Measurements from ENCODE around the gene TMEM9.

Gene TMEM9

DNA sequence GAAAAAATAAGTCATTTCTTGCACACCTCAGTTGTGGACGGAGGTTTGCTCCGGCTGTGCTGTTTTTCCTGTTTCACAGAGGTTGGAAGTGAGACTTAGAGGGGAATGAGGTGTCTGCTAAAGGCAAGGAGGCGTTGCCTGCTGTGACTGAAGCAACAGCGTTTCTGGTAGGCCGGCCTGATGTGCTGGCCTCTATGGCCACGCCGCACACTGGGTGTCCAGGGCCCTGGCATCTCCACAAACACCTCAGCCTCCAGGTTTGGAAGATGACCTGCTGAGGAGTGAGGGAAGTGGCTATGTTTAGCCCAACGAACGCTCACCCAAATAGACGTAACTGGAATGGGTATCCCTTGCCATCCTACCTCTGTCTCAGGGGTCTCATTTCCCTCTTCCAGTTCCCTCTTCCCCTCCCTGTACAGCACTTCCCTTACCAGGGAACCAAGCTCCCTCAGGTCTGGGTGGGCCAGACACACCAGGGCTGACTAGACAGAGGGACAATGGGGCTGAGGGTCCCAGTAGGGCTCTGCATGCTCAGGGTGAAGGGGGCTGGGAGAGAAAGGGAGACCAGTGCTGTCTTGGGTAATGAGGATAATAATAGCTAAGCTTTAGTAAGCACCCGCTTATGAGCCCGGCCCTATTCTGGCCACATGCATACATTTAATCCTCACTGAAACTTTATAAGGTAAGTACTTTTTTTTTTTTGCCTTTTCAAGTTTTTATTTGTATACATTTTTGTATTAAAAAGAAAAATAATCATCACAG is 53.9 kb downstream of the TMEM9 start:
- no peak for DNase-seq

DNA sequence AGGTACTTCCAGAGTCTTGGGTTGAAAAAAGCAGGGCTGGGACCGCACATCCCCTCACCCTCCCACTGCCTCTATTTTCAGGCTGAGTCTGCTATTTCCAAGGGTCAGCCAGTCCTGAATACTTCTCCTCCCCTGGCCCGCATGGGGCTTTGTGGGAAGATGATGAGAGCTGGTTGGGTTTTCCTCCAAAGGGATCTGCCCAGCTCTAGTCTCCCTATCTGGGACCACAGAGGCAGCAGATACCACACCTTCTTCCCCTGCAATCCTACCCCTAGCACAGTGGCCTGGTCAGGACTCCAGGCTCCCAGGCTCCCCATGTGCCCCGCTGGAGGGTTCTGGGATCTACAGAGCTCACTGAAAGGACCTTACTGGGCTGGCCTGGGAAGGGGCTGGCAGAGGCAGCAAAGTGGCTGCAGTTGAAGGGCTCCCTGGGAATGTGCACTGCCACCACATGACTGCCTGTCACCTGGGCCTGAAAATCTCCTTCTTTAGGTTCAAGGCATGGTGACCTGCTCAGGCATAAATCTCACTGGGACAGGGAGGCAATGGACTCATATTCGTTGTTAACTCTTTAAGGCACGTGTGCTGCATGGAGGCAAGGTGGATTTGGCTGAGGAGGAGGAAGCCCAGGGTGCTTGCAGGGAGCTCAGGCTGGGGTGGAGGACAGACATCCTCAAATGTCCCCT is 55.1 kb downstream of the TMEM9 start:
- DNase-seq: no peak

DNA sequence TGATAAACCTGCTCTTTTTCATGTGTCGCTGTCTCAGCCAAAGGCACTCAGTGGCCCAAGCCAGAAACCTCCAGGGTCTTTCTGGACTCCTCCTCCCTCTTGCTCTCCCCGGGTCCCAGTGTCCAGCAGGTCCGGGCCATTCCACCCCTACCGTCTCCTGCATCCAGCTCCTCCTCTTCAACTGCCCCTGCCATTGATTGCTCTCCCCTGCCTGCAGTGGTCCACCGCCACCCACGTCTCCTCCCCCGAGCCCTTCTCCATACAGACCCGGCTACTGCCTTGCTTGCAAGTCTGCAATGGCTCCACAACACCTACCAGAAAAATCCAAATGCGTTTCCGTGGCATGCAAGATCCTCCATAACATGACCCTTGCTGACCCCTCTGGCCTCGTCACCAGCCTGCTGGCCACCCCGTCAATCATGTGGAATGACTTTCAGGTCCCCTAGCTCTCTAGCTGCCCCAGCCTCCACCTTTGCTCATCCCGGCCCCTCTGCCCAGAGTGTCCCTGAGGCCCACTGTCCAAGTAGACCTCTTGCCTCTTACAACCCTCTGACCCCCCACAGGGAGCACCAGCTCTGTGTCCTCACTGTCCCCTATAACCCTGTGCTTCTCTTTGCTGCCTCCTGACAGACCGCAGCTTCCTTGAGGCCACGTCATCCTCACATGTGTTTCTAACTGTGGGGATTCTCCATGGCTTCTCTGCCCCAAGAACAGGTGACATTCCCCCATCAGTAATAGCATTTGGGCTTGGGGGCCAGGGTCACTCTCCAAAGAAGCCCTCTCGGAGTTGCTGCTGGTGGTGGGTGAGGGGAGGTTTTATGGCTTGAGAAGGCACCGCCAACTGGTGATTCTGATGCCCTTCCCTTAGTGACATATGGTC is 57.1 kb downstream of the TMEM9 start:
- DNase-seq: no peak

DNA sequence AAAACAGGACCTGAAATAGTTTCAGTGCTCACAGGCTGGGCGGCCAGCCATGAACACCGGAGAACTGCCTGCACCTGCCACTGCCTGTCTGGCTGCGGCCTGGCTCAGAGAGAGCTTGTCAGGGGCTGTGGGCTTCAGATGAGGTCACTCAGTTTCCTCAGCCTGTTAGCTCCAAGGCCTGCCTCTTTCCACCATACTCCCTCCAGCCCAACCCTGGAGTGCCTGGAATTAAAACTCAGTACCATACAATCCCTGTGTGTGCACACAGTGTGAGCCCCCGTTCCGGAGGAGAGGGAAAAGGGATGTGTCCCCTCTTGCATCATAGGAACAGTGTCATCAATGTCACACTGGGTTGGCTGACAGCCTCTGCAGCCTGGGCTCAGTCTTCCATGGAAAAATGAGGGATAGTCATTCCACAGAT is 58.2 kb downstream of the TMEM9 start:
- no peak for DNase-seq

DNA sequence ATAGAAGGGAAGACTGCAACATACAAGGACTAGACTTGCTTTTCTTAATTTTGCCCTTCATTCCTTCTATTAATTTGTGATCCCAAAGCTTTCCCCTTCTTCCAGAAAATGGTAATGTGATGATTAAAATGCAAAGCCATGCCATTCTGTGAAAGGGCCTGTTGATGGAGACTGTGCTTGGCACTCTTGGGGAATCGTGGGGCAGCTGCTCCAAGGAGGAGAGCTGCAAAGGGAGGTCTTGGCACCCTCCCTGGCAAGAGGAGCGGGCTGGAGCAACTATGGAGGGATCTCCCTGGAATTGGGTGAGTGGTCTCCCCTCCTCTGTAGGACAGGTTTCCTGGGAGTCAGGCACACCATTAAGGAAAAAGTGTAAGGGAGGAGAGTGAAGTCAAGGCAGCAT is 58.7 kb downstream of the TMEM9 start:
- DNase-seq: no peak

DNA sequence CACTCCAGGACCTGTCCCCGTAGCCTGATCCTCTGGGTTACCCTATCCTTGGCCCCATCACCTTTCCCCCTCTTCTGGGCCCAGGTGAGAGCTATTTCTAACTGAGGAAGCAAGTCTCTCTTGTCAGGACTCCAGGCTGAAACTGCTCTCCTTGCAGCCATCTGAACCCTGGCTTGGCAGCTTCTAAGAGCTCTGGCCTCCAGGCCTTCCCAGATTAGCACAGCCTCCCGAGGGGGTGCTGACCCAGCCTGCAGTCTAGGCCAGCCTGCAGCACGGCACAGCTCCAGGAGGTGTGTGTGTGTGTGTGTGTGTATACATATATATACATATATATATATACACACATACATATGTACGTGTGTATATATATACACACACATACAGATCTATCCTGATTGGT is 59.4 kb downstream of the TMEM9 start:
- no peak for DNase-seq

DNA sequence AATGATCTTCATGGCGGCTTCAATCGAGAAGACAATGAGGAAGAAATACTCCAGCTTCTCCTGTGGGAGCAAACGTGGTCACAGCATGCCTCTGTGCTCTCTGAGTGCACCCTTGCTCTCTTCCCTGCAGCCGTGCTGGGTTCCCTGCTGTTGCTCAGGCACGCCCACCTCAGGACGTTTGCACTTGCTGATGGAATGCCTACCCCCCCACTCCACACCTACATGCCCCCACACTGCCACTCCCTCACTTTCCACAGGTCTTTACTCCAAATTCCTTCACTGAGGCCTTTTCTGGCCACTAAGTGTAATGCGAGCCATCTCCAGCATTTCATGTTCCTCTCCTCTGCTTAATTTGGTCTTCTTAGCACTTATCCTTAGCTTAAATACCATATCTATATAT is 60.3 kb downstream of the TMEM9 start:
- DNase-seq: no peak

DNA sequence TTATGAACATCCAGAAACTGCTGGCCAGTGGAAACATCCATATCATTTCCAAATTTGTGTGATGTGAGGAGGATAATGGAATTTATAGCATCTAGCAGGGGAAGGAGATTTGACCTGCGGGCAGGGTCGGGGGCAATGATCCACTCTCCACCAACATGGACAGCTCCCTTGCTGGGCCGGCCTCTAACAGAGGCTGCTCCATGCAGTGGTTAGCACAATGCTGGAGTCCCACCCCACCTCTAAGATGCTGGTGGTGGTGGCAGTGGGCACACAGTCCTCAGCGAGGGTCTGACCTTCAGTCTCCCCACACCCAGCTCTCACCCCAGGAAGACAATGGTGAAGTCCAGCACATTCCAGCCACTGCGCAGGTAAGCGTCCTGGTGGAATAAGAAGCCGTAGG is 60.7 kb downstream of the TMEM9 start:
- DNase-seq: no peak

DNA sequence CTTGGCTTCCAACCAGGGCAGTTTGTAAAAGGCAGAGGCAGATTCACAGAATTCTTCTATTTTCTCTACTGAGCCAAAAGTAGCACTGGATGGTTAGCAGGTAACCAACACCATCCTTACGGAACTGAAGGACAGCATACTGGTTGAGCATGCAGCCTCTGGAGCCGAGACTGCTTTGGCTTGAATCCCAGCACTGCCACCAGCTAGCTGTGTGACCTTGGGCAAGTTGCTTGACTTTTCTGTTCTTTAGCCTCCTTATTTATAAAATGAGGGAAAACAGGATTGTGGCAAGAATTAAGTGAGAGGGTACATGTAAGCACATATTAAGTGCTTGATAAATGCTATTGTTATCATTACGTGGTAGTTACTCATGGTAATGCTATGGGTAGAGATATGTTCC is 61.5 kb downstream of the TMEM9 start:
- no peak for DNase-seq

DNA sequence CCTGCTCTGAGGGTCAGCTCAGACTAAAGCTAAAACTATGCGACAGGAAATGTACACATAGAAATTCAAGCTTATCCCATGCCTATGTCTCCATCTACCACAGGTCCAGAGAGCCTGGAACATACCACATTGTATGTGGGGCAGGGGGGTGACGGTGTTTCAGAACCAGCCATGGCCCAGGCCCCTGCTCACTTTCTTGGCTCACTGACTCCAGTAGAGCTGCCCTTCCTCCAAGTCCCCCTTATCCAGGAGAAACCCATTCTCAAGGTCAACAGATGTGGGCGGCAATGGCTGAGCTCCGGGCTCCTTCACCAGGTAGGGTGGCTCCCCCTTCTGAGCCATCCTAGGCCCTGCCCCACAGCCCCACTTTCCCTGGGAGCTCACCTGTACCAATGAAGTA is 63.0 kb downstream of the TMEM9 start:
- no peak for DNase-seq

DNA sequence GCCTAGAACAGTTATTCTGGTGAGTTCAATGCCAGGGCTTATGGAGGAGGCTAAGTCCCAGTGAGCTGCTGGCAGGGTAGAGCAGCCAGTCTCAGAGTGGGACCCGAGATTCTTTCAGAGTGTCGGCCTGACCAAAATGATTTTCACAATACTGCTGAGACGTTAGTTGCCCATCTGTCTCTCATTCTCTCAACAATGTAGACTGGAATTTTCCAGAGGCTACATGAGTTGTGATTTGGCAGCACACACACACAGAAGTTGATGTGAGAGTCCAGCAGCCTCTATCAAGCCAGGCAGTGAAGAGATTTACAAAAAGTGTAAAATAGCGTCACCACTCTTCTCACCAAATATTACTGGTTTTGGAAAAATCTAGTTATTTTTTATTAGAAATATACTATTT is 63.7 kb downstream of the TMEM9 start:
- no peak for DNase-seq

DNA sequence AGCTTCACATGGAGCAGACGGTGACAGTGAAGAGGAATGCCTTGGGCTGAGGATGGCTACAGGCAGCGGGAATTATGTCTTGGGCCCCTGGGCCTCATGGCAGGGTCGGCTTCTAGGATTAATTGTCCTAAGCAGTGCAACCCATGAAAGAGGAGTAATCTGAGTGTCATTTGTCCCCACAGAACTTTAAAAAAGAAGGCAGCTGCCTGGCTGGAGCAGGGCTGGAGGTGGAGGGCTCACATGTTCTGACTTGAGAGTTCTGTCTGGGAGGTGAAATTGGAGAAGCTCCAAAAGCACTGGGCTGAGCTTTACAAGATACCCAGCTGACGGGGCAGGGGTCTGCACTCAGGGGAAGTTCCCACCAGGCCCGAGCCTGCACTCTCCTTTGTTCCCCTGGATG is 64.7 kb downstream of the TMEM9 start:
- DNase-seq: no peak

DNA sequence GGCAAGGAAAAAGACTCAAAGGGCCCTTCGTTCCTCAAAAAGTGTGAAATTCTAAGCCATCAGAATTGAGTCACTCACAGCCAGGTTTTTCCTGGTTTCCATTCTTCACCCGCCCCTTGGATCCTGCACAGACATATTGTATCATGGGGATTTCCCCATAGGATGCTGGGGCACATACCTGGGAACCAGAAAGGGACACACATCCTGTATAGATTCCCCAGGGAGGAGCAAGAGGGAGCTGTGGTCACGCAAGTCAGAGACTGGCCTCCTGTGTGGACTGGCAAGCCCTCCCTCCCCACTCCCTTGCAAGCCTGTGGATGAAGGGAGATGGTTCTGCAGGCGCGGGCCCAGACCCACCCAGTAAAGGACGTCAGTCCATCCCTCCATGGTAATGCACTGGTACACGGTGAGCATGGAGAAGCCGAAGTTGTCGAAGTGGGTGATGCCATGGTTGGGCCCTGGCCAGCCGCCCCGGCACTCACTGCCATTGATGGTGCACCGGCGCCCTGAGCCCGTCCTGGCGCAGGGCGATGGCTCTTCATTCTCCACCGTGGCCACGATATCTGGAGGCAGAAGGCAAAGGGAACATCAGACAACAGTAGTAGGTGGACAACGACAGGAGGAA is 65.3 kb downstream of the TMEM9 start:
- DNase-seq: no peak

DNA sequence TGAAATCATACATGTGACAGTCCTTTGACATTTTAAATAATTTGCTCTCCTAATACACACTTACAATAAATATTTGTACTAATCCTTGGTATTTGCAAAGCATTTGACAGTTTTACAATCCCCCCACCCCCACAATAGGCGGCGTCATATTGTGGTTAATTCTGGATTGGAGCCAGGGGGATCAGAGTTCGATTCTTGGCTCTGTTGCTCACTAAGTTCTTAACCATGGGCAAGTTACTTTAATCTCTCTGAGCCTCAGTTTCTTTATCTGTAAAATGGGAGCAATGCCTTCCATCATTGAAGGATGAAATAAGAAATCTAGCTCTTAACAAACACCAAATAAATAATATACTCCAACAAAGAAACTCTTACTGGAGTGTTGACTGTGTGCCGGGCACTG is 65.9 kb downstream of the TMEM9 start:
- DNase-seq: no peak

DNA sequence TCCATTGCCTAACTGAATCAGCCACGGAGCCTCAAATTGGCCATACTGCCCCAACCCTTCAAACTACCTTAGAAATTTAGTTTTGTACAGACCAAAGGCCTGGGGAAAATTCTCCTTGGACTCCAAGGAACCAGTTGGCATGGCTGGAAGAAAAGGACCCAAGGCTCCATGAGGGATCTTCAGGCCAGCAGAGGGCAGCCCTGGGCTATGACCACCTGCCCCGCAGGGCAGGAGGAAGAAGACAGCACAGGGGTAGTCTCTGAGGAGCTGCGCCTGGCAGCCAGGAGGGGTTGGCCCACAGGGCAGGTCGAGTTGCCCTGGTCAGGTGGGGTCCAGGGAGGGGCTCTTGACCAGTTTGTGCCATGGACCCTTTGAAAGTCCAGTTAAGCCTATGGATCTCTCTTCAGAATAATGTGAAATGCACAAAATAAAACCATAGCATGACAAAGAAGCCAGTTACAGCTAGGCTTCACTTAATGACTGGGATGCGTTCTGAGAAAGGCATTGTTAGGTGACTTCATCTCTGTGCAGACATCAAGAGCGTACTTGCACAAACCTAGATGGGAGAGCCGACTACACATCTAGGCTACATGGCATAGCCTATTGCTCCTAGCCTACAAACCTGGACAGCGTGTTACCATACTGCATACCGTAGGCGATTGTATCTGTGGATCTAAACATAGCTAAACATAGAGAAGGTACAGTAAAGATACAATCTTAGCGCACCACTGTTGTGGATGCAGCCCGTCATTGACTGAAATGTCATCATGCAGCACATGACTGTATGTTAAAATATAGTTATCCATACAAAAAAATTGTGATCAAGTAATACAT is 68.2 kb downstream of the TMEM9 start:
- no peak for DNase-seq
